HCT116 (cell line): ENCODE data around the gene SECISBP2. TPM values are rescaled to one million over a fixed set of nuclear protein-coding genes. Genes with fewer than 3 reads are reported as not detected.
"Not testable (repeated sequence)": the region's sequence is repeated elsewhere in the genome, so short reads cannot be mapped to it uniquely, and the experiment has no call there.

Experiments used
- ATAC-seq: fragments of 200-7000 bp; cut with Tn5 transposase; 2 replicates; pipeline ENCODE4 v1.9.1; 2020; ENCODE audit warnings: mild to moderate bottlenecking, moderate library complexity
- BruUV-seq: library from RNA; stranded (reverse); fragments of 400-500 nt; replicated peaks from 2 replicates; lab custom pipeline; 2021; lab: Mats Ljungman, UMichigan
- CTCF ChIA-PET: fragments of 300-600 bp; sonication (Branson Sonifier 250); formaldehyde crosslinking; loops from one replicate; lab custom pipeline; 2021; ENCODE audit warnings: antibody characterized with exemption; lab: Charles Lee
- POLR2A ChIA-PET: fragments of 300-600, 350-600 bp; sonication (Branson Sonifier 250); formaldehyde crosslinking; loops from one replicate; lab custom pipeline; 2021; ENCODE audit warnings: antibody characterized with exemption; lab: Charles Lee
- RAD21 ChIA-PET, 2 experiments: fragments of 300-600 bp; sonication (Branson Sonifier 250); formaldehyde crosslinking; loops; one replicate each; lab custom pipeline; 2023; ENCODE audit warnings: low total read pairs in 2 of 2; ENCODE audit not compliant: uncharacterized antibody in 2 of 2, unreplicated experiment in 2 of 2, low non-redundant PET in 1 of 2; lab: Charles Lee
- DNase-seq: peaks from one replicate; pipeline ENCODE4 v3.0.0-alpha.2; 2010; ENCODE audit warnings: low read depth, low spot score
- H2AFZ ChIP-seq: fragments of 200-600 bp; shearing (Covaris generic), sonication (generic); 2 replicates; pipeline ENCODE4 v1.6.1; 2017; ENCODE audit warnings: low read depth, mixed run types, mixed read lengths, antibody characterized with exemption, low read length; ENCODE audit not compliant: poor library complexity, severe bottlenecking
- H3K27ac ChIP-seq: 2 replicates; pipeline ENCODE4 v1.5.1; 2012; ENCODE audit warnings: low read depth, low read length
- H3K27me3 ChIP-seq: fragments of 200-600 bp; sonication (generic); 2 replicates; pipeline ENCODE4 v1.6.1; 2016; ENCODE audit warnings: mixed run types, low read length, mixed read lengths; ENCODE audit not compliant: insufficient read depth
- H3K36me3 ChIP-seq, 2 experiments: fragments of 200-500 bp in 1 of 2; fragments of 200-600 bp in 1 of 2; sonication (Bioruptor generic) in 1 of 2; sonication (generic) in 1 of 2; 2 replicates each; pipeline versions ENCODE4 v1.5.1 to v1.6.1; 2014 to 2016; ENCODE audit warnings: low read length in 2 of 2, inconsistent platforms in 1 of 2, mixed read lengths in 1 of 2, mixed run types in 1 of 2; ENCODE audit not compliant: insufficient read depth in 2 of 2, control insufficient read depth in 1 of 2
- H3K4me1 ChIP-seq, 2 experiments: fragments of 200-600 bp in 1 of 2; sonication (generic) in 1 of 2; 2 replicates each; pipeline versions ENCODE4 v1.5.1 to v1.6.1; 2012 to 2017; ENCODE audit warnings: low read length in 2 of 2, inconsistent platforms in 1 of 2, mild to moderate bottlenecking in 1 of 2, mixed read lengths in 1 of 2, mixed run types in 1 of 2, moderate library complexity in 1 of 2; ENCODE audit not compliant: insufficient read depth in 2 of 2, control insufficient read depth in 1 of 2
- H3K4me2 ChIP-seq: fragments of 200-600 bp; sonication (generic); 2 replicates; pipeline ENCODE4 v1.6.1; 2017; ENCODE audit warnings: mixed run types, low read length, mixed read lengths
- H3K4me3 ChIP-seq, 2 experiments: fragments of 200-600 bp in 1 of 2; sonication (generic) in 1 of 2; replicated peaks in 1 of 2; 2 replicates each; pipeline ENCODE4 v1.5.1; 2011 to 2016; ENCODE audit warnings: low read length in 2 of 2, control low read depth in 1 of 2, low read depth in 1 of 2, mild to moderate bottlenecking in 1 of 2, mixed read lengths in 1 of 2, mixed run types in 1 of 2
- H3K79me2 ChIP-seq: fragments of 200-600 bp; sonication (generic); 2 replicates; pipeline ENCODE4 v1.6.1; 2017; ENCODE audit warnings: mild to moderate bottlenecking, mixed run types, low read length, moderate library complexity, mixed read lengths; ENCODE audit not compliant: insufficient read depth
- H3K9ac ChIP-seq: fragments of 200-600 bp; sonication (generic); 2 replicates; pipeline ENCODE4 v1.6.1; 2016; ENCODE audit warnings: low read length, mixed read lengths
- H3K9me2 ChIP-seq: fragments of 200-600 bp; sonication (generic), shearing (Covaris generic); 2 replicates; pipeline ENCODE4 v1.6.1; 2017; ENCODE audit warnings: mixed run types, mild to moderate bottlenecking, moderate library complexity; ENCODE audit not compliant: insufficient read depth
- H3K9me3 ChIP-seq, 2 experiments: fragments of 200-500 bp in 1 of 2; fragments of 200-600 bp in 1 of 2; sonication (Bioruptor generic) in 1 of 2; sonication (generic) in 1 of 2; 2 replicates each; pipeline ENCODE4 v1.6.1; 2014 to 2017; ENCODE audit warnings: low read length in 2 of 2, mixed read lengths in 2 of 2, inconsistent platforms in 1 of 2, low read depth in 1 of 2, mild to moderate bottlenecking in 1 of 2, mixed run types in 1 of 2, moderate library complexity in 1 of 2; ENCODE audit not compliant: control insufficient read depth in 1 of 2, insufficient read depth in 1 of 2
- H4K20me1 ChIP-seq: fragments of 200-600 bp; sonication (generic), shearing (Covaris generic); 2 replicates; pipeline ENCODE4 v1.6.1; 2017; ENCODE audit warnings: mixed run types, mild to moderate bottlenecking, moderate library complexity; ENCODE audit not compliant: insufficient read depth
- CEBPB ChIP-seq: IDR thresholded peaks from 2 replicates; pipeline ENCODE4 v1.6.1; 2012; ENCODE audit warnings: low read depth
- EGR1 ChIP-seq: IDR thresholded peaks from 2 replicates; pipeline ENCODE4 v1.6.1; 2012; ENCODE audit warnings: low read depth
- EZH2 ChIP-seq: fragments of 200-600 bp; sonication (generic); IDR thresholded peaks from 2 replicates; pipeline ENCODE4 v1.6.1; 2017; ENCODE audit warnings: antibody characterized with exemption, mixed run types
- JUND ChIP-seq: IDR thresholded peaks from 2 replicates; pipeline ENCODE4 v1.6.1; 2012
- RAD21 ChIP-seq: IDR thresholded peaks from 2 replicates; pipeline ENCODE4 v1.6.1; 2012; ENCODE audit warnings: low read depth, mild to moderate bottlenecking
- SIN3A ChIP-seq: IDR thresholded peaks from 2 replicates; pipeline ENCODE4 v1.6.1; 2012; ENCODE audit warnings: low read depth
- ZFX ChIP-seq: fragments of 450-650 bp; IDR thresholded peaks from 2 replicates; pipeline ENCODE4 v1.6.1; 2017
- ZNF274 ChIP-seq: fragments of 200-500 bp; sonication (Bioruptor generic); IDR thresholded peaks from 2 replicates; pipeline ENCODE4 v1.6.1; 2014; ENCODE audit warnings: mild to moderate bottlenecking, low read depth, low read length, inconsistent platforms
- intact Hi-C: fragments of 100-400 bp; cut with micrococcal nuclease; formaldehyde crosslinking; loops from 2 replicates; pipeline ENCODE4 v1.10.0; 2022
- total RNA-seq: library from RNA; stranded (reverse); gene quantifications from one replicate; pipeline ENCODE4 v1.2.1, GENCODE V29; 2021; ENCODE audit not compliant: unreplicated experiment
- TF ChIP-seq, protein P1 (sequence below), 3 experiments: fragments of 200-600 bp in 1 of 3; sonication (generic) in 1 of 3; IDR thresholded peaks in 2 of 3; conservative IDR thresholded peaks in 1 of 3; 2 replicates each; pipeline ENCODE4 v1.5.1; 2012 to 2017; ENCODE audit warnings: low read depth in 2 of 3, low read length in 2 of 3, antibody characterized with exemption in 1 of 3, borderline replicate concordance in 1 of 3, control low read depth in 1 of 3, mild to moderate bottlenecking in 1 of 3, mixed read lengths in 1 of 3, mixed run types in 1 of 3, moderate library complexity in 1 of 3; ENCODE audit not compliant: insufficient read depth in 1 of 3
- TF ChIP-seq, protein P2 (sequence below): IDR thresholded peaks from 2 replicates; pipeline ENCODE4 v1.6.1; 2012

SECISBP2 gene
- total RNA-seq, 1 experiment from 2014 or later, result 41.6 TPM

DNA sequence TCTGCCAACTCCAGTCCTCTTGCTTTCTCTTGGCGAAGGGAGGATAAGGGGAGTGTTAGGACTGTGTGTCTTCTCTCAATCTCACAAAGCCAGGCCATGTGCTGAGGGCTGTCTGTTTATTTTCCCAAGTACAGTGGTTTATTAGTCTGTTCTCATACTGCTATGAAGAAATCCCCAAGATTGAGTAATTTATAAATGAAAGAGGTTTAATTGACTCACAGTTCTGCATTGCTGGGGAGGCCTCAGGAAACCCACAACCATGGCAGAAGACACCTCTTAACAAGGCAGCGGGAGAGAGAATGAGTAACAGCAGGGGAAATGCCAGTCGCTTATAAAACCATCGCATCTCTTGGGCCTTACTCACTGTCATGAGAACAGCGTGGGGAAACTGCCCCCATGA lies 43.5 kb upstream of the SECISBP2 start:
- Histone ChIP-seq H3K4me2 (no peak overlapping the region), H3K9ac (no peak overlapping the region), H4K20me1 (no peaks in the 10 kb centered on the region), H3K4me1 (no peaks in the 10 kb centered on the region), H3K9me2 (no peaks in the 10 kb centered on the region), H3K36me3 (no peaks in the 10 kb centered on the region), H3K27me3 (no peaks in the 10 kb centered on the region), H3K9me3 (peaks cover 5 to 10% of the 10 kb centered on the region in 2 experiments; a peak in 2 of 4 replicates), H3K27ac (no peak overlapping the region), H2AFZ (no peak overlapping the region), H3K79me2 (no peaks in the 10 kb centered on the region), H3K4me3 (no peak overlapping the region)
- TF ChIP-seq EGR1 (no peak), RAD21 (no peak), ZNF274 (no peak), SIN3A (no peak), JUND (no peak), CEBPB (no peak), EZH2 (no peak), ZFX (no peak)
- TF ChIP-seq, protein P1, sequence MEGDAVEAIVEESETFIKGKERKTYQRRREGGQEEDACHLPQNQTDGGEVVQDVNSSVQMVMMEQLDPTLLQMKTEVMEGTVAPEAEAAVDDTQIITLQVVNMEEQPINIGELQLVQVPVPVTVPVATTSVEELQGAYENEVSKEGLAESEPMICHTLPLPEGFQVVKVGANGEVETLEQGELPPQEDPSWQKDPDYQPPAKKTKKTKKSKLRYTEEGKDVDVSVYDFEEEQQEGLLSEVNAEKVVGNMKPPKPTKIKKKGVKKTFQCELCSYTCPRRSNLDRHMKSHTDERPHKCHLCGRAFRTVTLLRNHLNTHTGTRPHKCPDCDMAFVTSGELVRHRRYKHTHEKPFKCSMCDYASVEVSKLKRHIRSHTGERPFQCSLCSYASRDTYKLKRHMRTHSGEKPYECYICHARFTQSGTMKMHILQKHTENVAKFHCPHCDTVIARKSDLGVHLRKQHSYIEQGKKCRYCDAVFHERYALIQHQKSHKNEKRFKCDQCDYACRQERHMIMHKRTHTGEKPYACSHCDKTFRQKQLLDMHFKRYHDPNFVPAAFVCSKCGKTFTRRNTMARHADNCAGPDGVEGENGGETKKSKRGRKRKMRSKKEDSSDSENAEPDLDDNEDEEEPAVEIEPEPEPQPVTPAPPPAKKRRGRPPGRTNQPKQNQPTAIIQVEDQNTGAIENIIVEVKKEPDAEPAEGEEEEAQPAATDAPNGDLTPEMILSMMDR (IDR thresholded peaks at IDR 0.05 in 2 of 3, conservative IDR thresholded peaks at IDR 0.05 in 1 of 3; ENCODE audit: borderline replicate concordance in 1 of 3, insufficient read depth in 1 of 3, low read depth in 2 of 3, low read length in 2 of 3), result no peak
- TF ChIP-seq, protein P2, sequence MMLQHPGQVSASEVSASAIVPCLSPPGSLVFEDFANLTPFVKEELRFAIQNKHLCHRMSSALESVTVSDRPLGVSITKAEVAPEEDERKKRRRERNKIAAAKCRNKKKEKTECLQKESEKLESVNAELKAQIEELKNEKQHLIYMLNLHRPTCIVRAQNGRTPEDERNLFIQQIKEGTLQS, result no peak
- ChIA-PET CTCF (no interaction called here), POLR2A (no interaction called here), RAD21 (no interaction called here)
- DNase-seq, result no peak
- no TSS peak for BruUV-seq
- intact Hi-C loops, result loop anchor here (5.0 to 10.0 kb wide), 5 partner anchors 83 to 1320 kb away; a partner anchor contains a TSS
- ATAC-seq, result no peak

DNA sequence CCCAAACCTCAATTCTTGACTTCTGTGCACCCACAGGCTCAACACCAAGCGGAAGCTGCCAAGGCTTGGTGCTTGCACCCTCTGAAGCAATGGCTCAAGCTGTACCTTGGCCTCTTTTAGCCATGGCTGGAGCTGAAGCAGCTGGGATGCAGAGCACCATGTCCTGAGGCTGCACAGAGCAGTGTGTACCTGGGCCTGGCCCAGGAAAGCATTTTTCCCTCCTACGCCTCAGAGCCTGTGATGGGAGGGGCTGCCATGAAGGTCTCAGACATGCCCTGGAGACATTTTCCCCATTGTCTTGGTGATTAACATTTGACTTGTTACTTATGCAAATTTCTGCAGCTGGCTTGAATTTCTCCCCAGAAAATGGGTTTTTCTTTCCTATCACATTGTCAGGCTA lies 42.3 kb upstream of the SECISBP2 start:
- H4K20me1 ChIP-seq, H3K36me3 ChIP-seq, H3K27ac ChIP-seq, CTCF ChIA-PET, H2AFZ ChIP-seq, H3K9me3 ChIP-seq, BruUV-seq, H3K79me2 ChIP-seq, POLR2A ChIA-PET, H3K4me3 ChIP-seq, RAD21 ChIA-PET, H3K4me2 ChIP-seq, H3K9me2 ChIP-seq, DNase-seq, H3K27me3 ChIP-seq, H3K9ac ChIP-seq, H3K4me1 ChIP-seq, ATAC-seq: not testable (repeated sequence)
- intact Hi-C loops, result loop anchor here (5.0 to 10.0 kb wide), 4 partner anchors 241 to 1321 kb away; a partner anchor contains a TSS
